Measurements from ENCODE around the gene CMTM2. TPM values are rescaled to one million over a fixed set of nuclear protein-coding genes. Genes with fewer than 3 reads are reported as not detected.

CMTM2 gene
- total and polyA plus RNA-seq, 9 of the 15 experiments (the other 6 are each of a cell fraction or from before 2014, with no cell fraction given), result not detected

DNA sequence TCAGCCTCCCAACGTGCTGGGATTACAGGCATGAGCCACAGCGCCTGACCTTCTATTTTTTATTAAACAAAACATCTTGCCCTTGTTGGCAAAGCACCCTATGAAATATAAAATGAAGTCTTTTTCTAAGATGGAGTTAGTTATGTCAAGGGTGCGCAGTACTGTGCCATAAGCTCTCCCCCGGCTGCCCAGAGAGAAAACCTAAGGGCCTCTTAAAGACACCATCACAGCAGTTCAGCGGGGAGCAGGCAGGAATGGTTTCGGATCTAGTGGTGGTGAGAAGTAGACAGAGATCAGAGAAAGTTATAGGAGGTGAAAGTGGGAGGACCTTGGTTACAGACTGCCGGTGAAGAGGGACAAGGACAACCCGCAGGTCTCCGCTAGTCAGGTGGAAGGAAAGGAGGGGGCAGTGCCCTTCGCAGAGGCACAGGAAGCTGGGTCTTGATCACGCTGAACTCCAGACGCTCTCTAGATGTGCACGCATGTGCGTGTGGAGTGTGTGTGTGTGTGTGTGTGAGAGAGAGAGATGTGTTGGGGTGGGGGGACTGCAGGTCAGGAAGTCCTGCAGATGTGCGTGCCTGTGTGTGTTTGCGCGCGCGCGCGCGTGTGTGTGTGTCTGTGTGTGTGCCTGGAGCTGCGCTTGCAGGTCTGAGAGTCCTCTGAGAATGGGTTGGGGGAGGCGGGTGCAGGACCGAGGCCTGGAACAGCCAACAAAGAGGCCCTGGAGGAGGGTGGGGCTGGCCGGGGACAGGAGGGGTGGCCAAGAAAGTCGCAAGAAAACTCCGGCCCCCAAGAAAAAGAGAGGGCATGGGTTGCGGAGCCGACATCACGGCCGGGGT is 24.5 kb downstream of the CMTM2 start (continued):
- TF ChIP-seq HMG20B (CRISPR knock-in tag; IDR thresholded peaks at IDR 0.05) (no peak), MCM5 (IDR thresholded peaks at IDR 0.05; ENCODE audit: low read depth) (no peak), STAG1 (CRISPR knock-in tag; IDR thresholded peaks at IDR 0.05; ENCODE audit: borderline replicate concordance) (no peak), NR2C1 (IDR thresholded peaks at IDR 0.05) (no peak), NR2C1 (tag; IDR thresholded peaks at IDR 0.05) (peak; percentile 79), MIER1 (IDR thresholded peaks at IDR 0.05; ENCODE audit: low read depth) (no peak), ZBTB12 (CRISPR knock-in tag; IDR thresholded peaks at IDR 0.05) (no peak), NCOA4 (IDR thresholded peaks at IDR 0.05; ENCODE audit: partially characterized antibody) (no peak), GTF2F1 (IDR thresholded peaks at IDR 0.05; ENCODE audit: low read depth, low read length) (no peak), MEF2D (tag; conservative IDR thresholded peaks at IDR 0.05; ENCODE audit: low read depth) (0 out of 2 replicates have a peak, but pooled peaks have one; percentile 69), DACH1 (IDR thresholded peaks at IDR 0.05; ENCODE audit: partially characterized antibody) (no peak), ZNF699 (CRISPR knock-in tag; IDR thresholded peaks at IDR 0.05; ENCODE audit: insufficient replicate concordance) (no peak), NFIC (IDR thresholded peaks at IDR 0.05) (peak; percentile 39; the same call in 1 of the 2 replicates), TEAD2 (tag; IDR thresholded peaks at IDR 0.05) (peak; percentile 21; the same call in 1 of the 2 replicates), ZNF24 (IDR thresholded peaks at IDR 0.05) (no peak), HDAC6 (IDR thresholded peaks at IDR 0.05; ENCODE audit: low read depth, low read length) (no peak), CREB1 (IDR thresholded peaks at IDR 0.05) (no peak), CREB1 (CRISPR knock-in tag; IDR thresholded peaks at IDR 0.05) (no peak), RBM17 (IDR thresholded peaks at IDR 0.05; ENCODE audit: borderline replicate concordance, low read depth, low read length) (no peak), USF1 (CRISPR knock-in tag; IDR thresholded peaks at IDR 0.05) (no peak), ZNF408 (CRISPR knock-in tag; IDR thresholded peaks at IDR 0.05; ENCODE audit: low read depth) (no peak), CCNT2 (IDR thresholded peaks at IDR 0.05; ENCODE audit: borderline replicate concordance, extremely low read depth, insufficient read length, low read depth, low read length) (no peak), ZHX1 (conservative IDR thresholded peaks at IDR 0.05; ENCODE audit: low read length) (no peak), TGIF2 (CRISPR knock-in tag; IDR thresholded peaks at IDR 0.05) (no peak)
- TF ChIP-seq, protein P1, sequence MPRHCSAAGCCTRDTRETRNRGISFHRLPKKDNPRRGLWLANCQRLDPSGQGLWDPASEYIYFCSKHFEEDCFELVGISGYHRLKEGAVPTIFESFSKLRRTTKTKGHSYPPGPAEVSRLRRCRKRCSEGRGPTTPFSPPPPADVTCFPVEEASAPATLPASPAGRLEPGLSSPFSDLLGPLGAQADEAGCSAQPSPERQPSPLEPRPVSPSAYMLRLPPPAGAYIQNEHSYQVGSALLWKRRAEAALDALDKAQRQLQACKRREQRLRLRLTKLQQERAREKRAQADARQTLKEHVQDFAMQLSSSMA (CRISPR knock-in tag; IDR thresholded peaks at IDR 0.05), result no peak

All from K562 (cell line).